ENCODE data around the gene NKX1-2. TPM values are rescaled to one million over a fixed set of nuclear protein-coding genes. Genes with fewer than 3 reads are reported as not detected.

NKX1-2 gene
- total RNA-seq, 4 donors from 2014 or later = not detected

DNA sequence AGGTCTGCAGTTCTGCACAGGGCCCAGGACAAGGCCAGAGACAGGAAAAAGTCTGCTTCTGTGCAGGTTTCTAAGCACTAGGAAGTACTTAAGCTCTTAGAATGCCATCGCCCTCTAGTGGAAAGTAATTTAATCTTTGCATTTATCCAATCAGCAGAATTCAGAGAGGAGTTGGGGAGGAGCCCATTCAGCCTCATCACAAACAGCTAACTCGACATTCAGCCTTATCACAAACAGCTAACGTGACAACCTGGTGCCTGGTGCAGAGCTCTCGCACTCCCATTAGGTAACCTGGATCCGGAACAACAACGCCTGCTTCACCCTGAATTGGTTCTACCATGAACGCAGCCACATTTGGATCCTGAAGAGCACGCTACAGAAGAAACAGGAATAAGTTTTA is 46.3 kb downstream of the NKX1-2 start:
- WGBS, 2 donors (ENCODE audit: low coverage in 1 of 2) = 56% methylated on average over 8 of the region's 8 CpGs; no CpG with 5 or more reads in 1 of the 2 donors
- Histone ChIP-seq H3K9me3 (no peaks in the 10 kb centered on the region), H3K4me3 (no peak overlapping the region), H3K4me1 (peaks cover 0 to 9% (median 4%) of the 10 kb centered on the region in 4 donors), H3K36me3 (peaks cover 0 to 48% (median 22%) of the 10 kb centered on the region in 4 donors), H3K27me3 (no peaks in the 10 kb centered on the region), H3K27ac (no peak overlapping the region)
- TF ChIP-seq POLR2A (IDR thresholded peaks at IDR 0.05) (no peak), CTCF (IDR thresholded peaks at IDR 0.05) (peak; percentile 46 to 63 (median 57)), EP300 (IDR thresholded peaks at IDR 0.05; ENCODE audit: low read depth) (no peak), POLR2AphosphoS5 (IDR thresholded peaks at IDR 0.05) (no peak)
- no peak for DNase-seq
- intact Hi-C loops (cut with DNase I; ENCODE audit: low total_unique reads) = no loop called here
- in situ Hi-C loops (cut with MboI; ENCODE audit: low pct_ligation_motif_present in 1 of 4, low pct_unique_long_range_greater_than_20kb in 1 of 4, low sequenced_read_pairs in 3 of 4) = no loop called here

- Histone ChIP-seq H3K27me3 (no peaks in the 10 kb centered on the region), H3K4me1 (peaks cover 0 to 2% (median under 1%) of the 10 kb centered on the region in 4 donors), H3K4me3 (no peak overlapping the region), H3K27ac (no peak overlapping the region), H3K36me3 (peaks cover 0 to 55% (median 27%) of the 10 kb centered on the region in 4 donors), H3K9me3 (no peaks in the 10 kb centered on the region)
- 81 to 86% methylated on average over 2 of the region's 2 CpGs for WGBS, 2 donors (ENCODE audit: low coverage in 1 of 2)
- in situ Hi-C loops (cut with MboI; ENCODE audit: low pct_ligation_motif_present in 1 of 4, low pct_unique_long_range_greater_than_20kb in 1 of 4, low sequenced_read_pairs in 3 of 4) (no loop called here), intact Hi-C loops (cut with DNase I; ENCODE audit: low total_unique reads) (no loop called here)
- DNase-seq = no peak
- TF ChIP-seq POLR2AphosphoS5 (IDR thresholded peaks at IDR 0.05) = no peak
- TF ChIP-seq CTCF (IDR thresholded peaks at IDR 0.05) = no peak
- TF ChIP-seq POLR2A (IDR thresholded peaks at IDR 0.05) = no peak
- TF ChIP-seq EP300 (IDR thresholded peaks at IDR 0.05; ENCODE audit: low read depth) = no peak
These were observed 47.6 kb downstream of the NKX1-2 start for GRCh38 chr10:124402273-124402672.

GRCh38 chr10:124401633-124402032 is 48.2 kb downstream of the NKX1-2 start:
- H3K9me3 ChIP-seq = no peaks in the 10 kb centered on the region
- intact Hi-C loops (cut with DNase I; ENCODE audit: low total_unique reads) (no loop called here), in situ Hi-C loops (cut with MboI; ENCODE audit: low pct_ligation_motif_present in 1 of 4, low pct_unique_long_range_greater_than_20kb in 1 of 4, low sequenced_read_pairs in 3 of 4) (no loop called here)
- H3K4me1 ChIP-seq = no peaks in the 10 kb centered on the region
- DNase-seq = no peak
- TF ChIP-seq EP300 (IDR thresholded peaks at IDR 0.05; ENCODE audit: low read depth) (no peak), POLR2AphosphoS5 (IDR thresholded peaks at IDR 0.05) (no peak), POLR2A (IDR thresholded peaks at IDR 0.05) (no peak), CTCF (IDR thresholded peaks at IDR 0.05) (no peak)
- H3K27ac ChIP-seq = no peak overlapping the region
- no peak overlapping the region for H3K4me3 ChIP-seq
- H3K27me3 ChIP-seq = no peaks in the 10 kb centered on the region
- peaks cover 0 to 58% (median 24%) of the 10 kb centered on the region in 4 donors for H3K36me3 ChIP-seq
- 82 to 95% methylated on average over 2 to 5 of the region's 5 CpGs for WGBS, 2 donors (ENCODE audit: low coverage in 1 of 2)

Other genes starting within 250 kb of the NKX1-2 start
- gene OAT, start 31.1 kb downstream of the NKX1-2 start, total RNA-seq = 10 to 100 TPM; 22.1 to 89.3 (median 60.9) TPM
- gene LHPP, start 11.8 kb upstream of the NKX1-2 start, total RNA-seq = 100 to 1,000 TPM in 1 of 4 donors, 10 to 100 TPM in 3; 20.3 to 116 (median 22.4) TPM

Measured in transverse colon (tissue), 4 donors.